GM13976 (cell line): ENCODE measurements around the gene DMWD.
A peak's percentile ranks its signal among the peaks of the same experiment; 100 is the strongest.
"Not testable (repeated sequence)": the region's sequence is repeated elsewhere in the genome, so short reads cannot be mapped to it uniquely, and the experiment has no call there.

Experiments used
- DNase-seq: peaks from one replicate; pipeline ENCODE4 v3.0.0; 2012; ENCODE audit warnings: low spot score
- CTCF ChIP-seq: IDR thresholded peaks from 2 replicates; pipeline ENCODE4 v1.5.1; 2012; ENCODE audit warnings: borderline replicate concordance, mild to moderate bottlenecking; ENCODE audit not compliant: insufficient read depth; ENCODE audit errors: extremely low read depth, missing control alignments, control extremely low read depth
- in situ Hi-C: fragments of 300-500 bp; cut with MboI; formaldehyde crosslinking; loops from one replicate; pipeline ENCODE4 v1.12.0; 2022; ENCODE audit warnings: low sequenced_read_pairs, mixed read lengths, inconsistent platforms; ENCODE audit not compliant: unreplicated experiment

Gene DMWD

GRCh38 chr19:45753548-45753947, 39.1 kb downstream of the DMWD start:
- DNase-seq, result peak; percentile 37
- no peak for TF ChIP-seq CTCF
- in situ Hi-C loops, result no loop called here

- no peak for TF ChIP-seq CTCF
- no peak for DNase-seq
- in situ Hi-C loops, result no loop called here
These were observed 40.0 kb downstream of the DMWD start for GRCh38 chr19:45752639-45753038.

GRCh38 chr19:45751483-45751882, 41.2 kb downstream of the DMWD start:
- DNase-seq, in situ Hi-C loops: not testable (repeated sequence)

GRCh38 chr19:45747513-45747912, 45.1 kb downstream of the DMWD start:
- in situ Hi-C loops, result no loop called here
- TF ChIP-seq CTCF, result no peak

GRCh38 chr19:45746866-45747265, 45.8 kb downstream of the DMWD start:
- no peak for DNase-seq
- in situ Hi-C loops, result no loop called here
- TF ChIP-seq CTCF, result no peak

More at GRCh38 chr19:45747513-45747912, 45.1 kb downstream of the DMWD start:
- no peak for DNase-seq

- TF ChIP-seq CTCF, result no peak
- in situ Hi-C loops, result no loop called here
- DNase-seq, result no peak
These were observed 47.0 kb downstream of the DMWD start for GRCh38 chr19:45745606-45746005.

- in situ Hi-C loops, result no loop called here
- TF ChIP-seq CTCF, result no peak
- no peak for DNase-seq
These were observed 49.7 kb downstream of the DMWD start for GRCh38 chr19:45742969-45743368.
